ENCODE data around the gene BPIFB1. TPM values are rescaled to one million over a fixed set of nuclear protein-coding genes. Genes with fewer than 3 reads are reported as not detected.

Gene BPIFB1
- total and polyA plus RNA-seq, 2 of the 13 experiments (the other 11 are each of a cell fraction or from before 2014, with no cell fraction given), result 0.82 to 4.4 TPM

DNA sequence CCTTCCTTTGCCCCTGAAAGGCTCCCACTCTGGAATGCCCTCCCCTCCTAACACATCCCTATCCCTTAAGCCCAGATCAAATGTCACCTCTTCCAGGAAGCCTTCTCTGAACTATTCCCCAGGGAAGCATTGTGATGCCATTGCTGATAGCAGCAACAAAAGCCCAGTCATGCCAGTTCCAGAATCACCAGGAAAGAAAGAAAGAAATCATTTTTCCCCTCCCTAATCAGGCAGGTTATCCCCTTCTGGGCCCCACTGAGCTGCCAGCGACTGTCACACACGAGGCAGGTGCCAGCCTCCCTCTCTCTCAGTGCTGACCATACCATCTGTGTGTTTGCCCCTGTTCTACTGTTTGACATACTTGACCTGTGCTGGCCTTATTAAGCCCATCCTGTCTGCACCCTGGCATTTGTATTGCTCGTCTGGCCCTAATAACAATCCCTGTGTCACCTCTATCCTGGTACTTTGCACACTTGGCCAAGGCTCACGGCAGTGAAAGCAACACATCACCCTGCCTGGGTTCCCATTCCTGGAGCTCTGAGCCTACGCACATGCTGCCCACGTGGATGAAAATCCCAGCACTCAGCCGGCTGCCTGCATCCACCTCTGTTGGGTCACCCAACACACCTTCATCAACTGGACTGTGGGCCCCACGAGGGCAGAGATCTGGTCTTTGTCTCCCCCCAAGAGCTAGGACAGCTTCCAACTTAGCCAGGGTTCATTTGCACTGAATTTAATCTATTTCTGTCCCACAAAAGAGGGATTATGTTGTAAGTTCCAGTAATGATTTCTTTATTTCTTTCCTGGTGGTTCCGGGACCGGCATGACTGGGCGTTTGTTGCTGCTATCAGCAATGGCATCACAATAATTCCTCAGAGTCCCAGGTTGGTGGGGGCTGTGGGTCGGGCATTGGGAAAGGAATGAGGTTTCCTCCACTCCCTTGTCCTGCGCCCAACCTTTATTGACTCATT is 5.3 kb upstream of the BPIFB1 start (continued):
- TF ChIP-seq, protein P1, sequence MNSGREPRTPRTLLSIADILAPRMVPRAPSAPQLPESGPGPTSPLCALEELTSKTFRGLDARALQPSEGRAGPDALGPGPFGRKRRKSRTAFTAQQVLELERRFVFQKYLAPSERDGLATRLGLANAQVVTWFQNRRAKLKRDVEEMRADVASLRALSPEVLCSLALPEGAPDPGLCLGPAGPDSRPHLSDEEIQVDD (CRISPR knock-in tag; IDR thresholded peaks at IDR 0.05; ENCODE audit: borderline replicate concordance), result peak; percentile 54; the same call in 1 of the 2 replicates
- TF ChIP-seq GTF3A (CRISPR knock-in tag; conservative IDR thresholded peaks at IDR 0.05), result no peak
- TF ChIP-seq, protein P2, sequence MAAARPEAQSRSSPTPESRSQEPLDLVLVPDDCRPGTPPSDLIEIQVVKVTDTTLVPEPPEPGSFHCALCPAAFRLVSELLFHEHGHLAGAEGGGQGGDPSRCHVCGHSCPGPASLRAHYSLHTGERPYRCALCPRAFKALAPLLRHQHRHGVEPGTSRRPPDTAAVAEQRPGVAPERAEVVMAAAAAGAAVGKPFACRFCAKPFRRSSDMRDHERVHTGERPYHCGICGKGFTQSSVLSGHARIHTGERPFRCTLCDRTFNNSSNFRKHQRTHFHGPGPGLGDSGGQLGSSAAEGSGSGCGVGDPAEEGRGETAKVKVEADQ (CRISPR knock-in tag; IDR thresholded peaks at IDR 0.05; ENCODE audit: borderline replicate concordance), result 0 out of 2 replicates have a peak, but pooled peaks have one; percentile 47
- TF ChIP-seq ZBTB21 (CRISPR knock-in tag; IDR thresholded peaks at IDR 0.05), result no peak
- peak; percentile 95 for TF ChIP-seq ZNF468 (CRISPR knock-in tag; IDR thresholded peaks at IDR 0.05)
- TF ChIP-seq, protein P3, sequence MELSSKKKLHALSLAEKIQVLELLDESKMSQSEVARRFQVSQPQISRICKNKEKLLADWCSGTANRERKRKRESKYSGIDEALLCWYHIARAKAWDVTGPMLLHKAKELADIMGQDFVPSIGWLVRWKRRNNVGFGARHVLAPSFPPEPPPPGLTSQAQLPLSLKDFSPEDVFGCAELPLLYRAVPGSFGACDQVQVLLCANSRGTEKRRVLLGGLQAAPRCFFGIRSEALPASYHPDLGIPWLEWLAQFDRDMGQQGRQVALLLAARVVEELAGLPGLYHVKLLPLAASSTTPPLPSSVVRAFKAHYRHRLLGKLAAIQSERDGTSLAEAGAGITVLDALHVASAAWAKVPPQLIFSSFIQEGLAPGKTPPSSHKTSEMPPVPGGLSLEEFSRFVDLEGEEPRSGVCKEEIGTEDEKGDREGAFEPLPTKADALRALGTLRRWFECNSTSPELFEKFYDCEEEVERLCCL (CRISPR knock-in tag; IDR thresholded peaks at IDR 0.05; ENCODE audit: borderline replicate concordance), result no peak
- TF ChIP-seq, protein P4, sequence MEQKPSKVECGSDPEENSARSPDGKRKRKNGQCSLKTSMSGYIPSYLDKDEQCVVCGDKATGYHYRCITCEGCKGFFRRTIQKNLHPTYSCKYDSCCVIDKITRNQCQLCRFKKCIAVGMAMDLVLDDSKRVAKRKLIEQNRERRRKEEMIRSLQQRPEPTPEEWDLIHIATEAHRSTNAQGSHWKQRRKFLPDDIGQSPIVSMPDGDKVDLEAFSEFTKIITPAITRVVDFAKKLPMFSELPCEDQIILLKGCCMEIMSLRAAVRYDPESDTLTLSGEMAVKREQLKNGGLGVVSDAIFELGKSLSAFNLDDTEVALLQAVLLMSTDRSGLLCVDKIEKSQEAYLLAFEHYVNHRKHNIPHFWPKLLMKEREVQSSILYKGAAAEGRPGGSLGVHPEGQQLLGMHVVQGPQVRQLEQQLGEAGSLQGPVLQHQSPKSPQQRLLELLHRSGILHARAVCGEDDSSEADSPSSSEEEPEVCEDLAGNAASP (CRISPR knock-in tag; IDR thresholded peaks at IDR 0.05; ENCODE audit: borderline replicate concordance), result peak; percentile 50; the same call in 1 of the 2 replicates
- peak; percentile 66; the same call in 1 of the 2 replicates for TF ChIP-seq EEA1 (CRISPR knock-in tag; IDR thresholded peaks at IDR 0.05; ENCODE audit: borderline replicate concordance)
- TF ChIP-seq ZBTB1 (CRISPR knock-in tag; IDR thresholded peaks at IDR 0.05; ENCODE audit: borderline replicate concordance), result no peak
- peak; percentile 81; the same call in 1 of the 2 replicates for TF ChIP-seq KLF11 (CRISPR knock-in tag; IDR thresholded peaks at IDR 0.05)
- TF ChIP-seq, protein P5, sequence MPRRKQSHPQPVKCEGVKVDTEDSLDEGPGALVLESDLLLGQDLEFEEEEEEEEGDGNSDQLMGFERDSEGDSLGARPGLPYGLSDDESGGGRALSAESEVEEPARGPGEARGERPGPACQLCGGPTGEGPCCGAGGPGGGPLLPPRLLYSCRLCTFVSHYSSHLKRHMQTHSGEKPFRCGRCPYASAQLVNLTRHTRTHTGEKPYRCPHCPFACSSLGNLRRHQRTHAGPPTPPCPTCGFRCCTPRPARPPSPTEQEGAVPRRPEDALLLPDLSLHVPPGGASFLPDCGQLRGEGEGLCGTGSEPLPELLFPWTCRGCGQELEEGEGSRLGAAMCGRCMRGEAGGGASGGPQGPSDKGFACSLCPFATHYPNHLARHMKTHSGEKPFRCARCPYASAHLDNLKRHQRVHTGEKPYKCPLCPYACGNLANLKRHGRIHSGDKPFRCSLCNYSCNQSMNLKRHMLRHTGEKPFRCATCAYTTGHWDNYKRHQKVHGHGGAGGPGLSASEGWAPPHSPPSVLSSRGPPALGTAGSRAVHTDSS (CRISPR knock-in tag; conservative IDR thresholded peaks at IDR 0.05), result no peak
- no peak for TF ChIP-seq ZNF12 (CRISPR knock-in tag; IDR thresholded peaks at IDR 0.05)
- no peak for TF ChIP-seq SOX6 (IDR thresholded peaks at IDR 0.05)
- TF ChIP-seq SOX6 (CRISPR knock-in tag; IDR thresholded peaks at IDR 0.05), result peak; percentile 77
- 0 out of 2 replicates have a peak, but pooled peaks have one; percentile 61 for TF ChIP-seq SAFB2 (CRISPR knock-in tag; IDR thresholded peaks at IDR 0.05; ENCODE audit: borderline replicate concordance, low read depth)
- TF ChIP-seq ZBTB20 (CRISPR knock-in tag; IDR thresholded peaks at IDR 0.05; ENCODE audit: borderline replicate concordance, low read depth), result peak; percentile 87; the same call in 1 of the 2 replicates
- TF ChIP-seq NFKB2 (CRISPR knock-in tag; IDR thresholded peaks at IDR 0.05; ENCODE audit: borderline replicate concordance), result peak; percentile 81; the same call in 1 of the 2 replicates
- TF ChIP-seq CREM (IDR thresholded peaks at IDR 0.05), result no peak
- no peak for TF ChIP-seq CREM (CRISPR knock-in tag; IDR thresholded peaks at IDR 0.05)
- TF ChIP-seq, protein P6, sequence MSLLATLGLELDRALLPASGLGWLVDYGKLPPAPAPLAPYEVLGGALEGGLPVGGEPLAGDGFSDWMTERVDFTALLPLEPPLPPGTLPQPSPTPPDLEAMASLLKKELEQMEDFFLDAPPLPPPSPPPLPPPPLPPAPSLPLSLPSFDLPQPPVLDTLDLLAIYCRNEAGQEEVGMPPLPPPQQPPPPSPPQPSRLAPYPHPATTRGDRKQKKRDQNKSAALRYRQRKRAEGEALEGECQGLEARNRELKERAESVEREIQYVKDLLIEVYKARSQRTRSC (CRISPR knock-in tag; IDR thresholded peaks at IDR 0.05; ENCODE audit: low read depth), result no peak
- peak; percentile 97 for TF ChIP-seq KDM5B (CRISPR knock-in tag; IDR thresholded peaks at IDR 0.05; ENCODE audit: borderline replicate concordance)
- no peak for TF ChIP-seq ZFP62 (CRISPR knock-in tag; IDR thresholded peaks at IDR 0.05)

Measured in HepG2 (cell line).